ENCODE results near the gene GOLGA3. TPM values are rescaled to one million over a fixed set of nuclear protein-coding genes. Genes with fewer than 3 reads are reported as not detected.

GOLGA3 gene
- total and polyA plus RNA-seq, 10 of the 15 experiments (the other 5 are each of a cell fraction or from before 2014, with no cell fraction given): 2.0 to 42.7 (median 15.2) TPM

- no peak for TF ChIP-seq HSF1 (IDR thresholded peaks at IDR 0.05; ENCODE audit: low read depth, low read length)
- no peak for TF ChIP-seq E2F8 (IDR thresholded peaks at IDR 0.05; ENCODE audit: low read depth, partially characterized antibody)
- no peak for TF ChIP-seq NFYA (IDR thresholded peaks at IDR 0.05; ENCODE audit: borderline replicate concordance, low read depth, low read length)
Measured at GRCh38 chr12:132766380-132767085, 62.1 kb downstream of the GOLGA3 start (continued).

GRCh38 chr12:132765361-132765760 lies 63.3 kb downstream of the GOLGA3 start:
- Histone ChIP-seq H3K9me3 (replicated peaks; ENCODE audit: control insufficient read depth, insufficient read depth, low read length) (peaks cover 1% of the 10 kb centered on the region; the same call in 1 of the 3 replicates), H3K4me2 (ENCODE audit: control insufficient read depth, insufficient read depth) (no peak overlapping the region), H3K9ac (ENCODE audit: control insufficient read depth, insufficient read depth, low read length) (no peak overlapping the region), H3K27ac (ENCODE audit: control insufficient read depth, insufficient read depth) (no peak overlapping the region), H2AFZ (ENCODE audit: control insufficient read depth, low read depth, low read length) (no peak overlapping the region), H3K79me2 (ENCODE audit: control insufficient read depth, insufficient read depth, low read length) (peaks cover 20% of the 10 kb centered on the region), H4K20me1 (ENCODE audit: control insufficient read depth, insufficient read depth) (no peaks in the 10 kb centered on the region), H3K27me3 (replicated peaks in 1 of 2; ENCODE audit: control insufficient read depth in 2 of 2, insufficient read depth in 2 of 2, low read length in 1 of 2) (no peaks in the 10 kb centered on the region), H3K36me3 (ENCODE audit: control insufficient read depth in 2 of 2, insufficient read depth in 2 of 2, low read length in 1 of 2) (peaks cover 0 to 3% of the 10 kb centered on the region in 2 experiments; a peak in 1 of 4 replicates), H3K4me3 (no peak overlapping the region), H3K4me1 (ENCODE audit: control insufficient read depth, insufficient read depth, low read length) (peaks cover 28% of the 10 kb centered on the region)
- FAIRE-seq (no peak), ATAC-seq (no peak), DNase-seq (ENCODE audit: low read depth, low spot score) (no peak)
- WGBS (ENCODE audit: insufficient coverage, insufficient replicate concordance, low lambda C conversion rate, missing lambda C conversion rate): 90% methylated on average over 9 of the region's 11 CpGs
- ChIA-PET CTCF (no interaction called here), POLR2A (no interaction called here), RAD21 (ENCODE audit: unreplicated experiment) (interaction anchor here (0.5 kb wide), 1 partner anchor 264 kb away, joined by 3 read pairs; no protein-coding TSS in a partner anchor), SMC1A (ENCODE audit: uncharacterized antibody, unreplicated experiment) (interaction anchor here (0.6 kb wide), 1 partner anchor 231 kb away, joined by 3 read pairs; no protein-coding TSS in a partner anchor)
- intact Hi-C loops (cut with micrococcal nuclease; ENCODE audit: unreplicated experiment): no loop called here
- in situ Hi-C loops (cut with MboI): no loop called here
- no TSS peak for BruUV-seq (replicated peaks)
- TF ChIP-seq ZNF207 (IDR thresholded peaks at IDR 0.05; ENCODE audit: borderline replicate concordance) (no peak), ZBED1 (IDR thresholded peaks at IDR 0.05; ENCODE audit: borderline replicate concordance) (no peak), JUNB (IDR thresholded peaks at IDR 0.05) (no peak), NRF1 (conservative IDR thresholded peaks at IDR 0.05; ENCODE audit: low read depth, low read length) (no peak), TCF12 (IDR thresholded peaks at IDR 0.05; ENCODE audit: low read depth, low read length) (no peak), NR2C2 (IDR thresholded peaks at IDR 0.05; ENCODE audit: borderline replicate concordance, control insufficient read depth, insufficient read length, low read depth) (no peak), CHD2 (IDR thresholded peaks at IDR 0.05; ENCODE audit: borderline replicate concordance, low read depth, low read length) (no peak), FOS (IDR thresholded peaks at IDR 0.05; ENCODE audit: borderline replicate concordance, extremely low read depth, insufficient read length) (no peak)

Measured in GM12878 (cell line).